GM12892 (cell line): Measurements from ENCODE around the gene DOK4.
A peak's percentile ranks its signal among the peaks of the same experiment; 100 is the strongest.

Experiments used
- DNase-seq: peaks from one replicate; pipeline ENCODE4 v3.0.0; 2011; ENCODE audit not compliant: insufficient read length
- FAIRE-seq: peaks from 2 replicates; lab custom pipeline; 2011; peaks lifted over from hg19 to GRCh38; lab: Jason Lieb, UNC
- POLR2A ChIP-seq: IDR thresholded peaks from 2 replicates; pipeline ENCODE4 v1.6.1; 2011; ENCODE audit warnings: low read depth, low read length, control low read depth
- POLR2AphosphoS5 ChIP-seq: IDR thresholded peaks from 2 replicates; pipeline ENCODE4 v1.6.1; 2011; ENCODE audit warnings: low read depth, low read length, control low read depth
- TAF1 ChIP-seq: IDR thresholded peaks from 2 replicates; pipeline ENCODE4 v1.6.1; 2011; ENCODE audit warnings: low read depth, mild to moderate bottlenecking, control low read depth, low read length, borderline replicate concordance

Gene DOK4

GRCh38 chr16:57489229-57489628 lies 2.9 kb upstream of the DOK4 start:
- FAIRE-seq (no peak), DNase-seq (no peak)
- TF ChIP-seq POLR2AphosphoS5: no peak
- TF ChIP-seq TAF1: no peak
- no peak for TF ChIP-seq POLR2A

GRCh38 chr16:57486858-57487834 lies 853 bp upstream of the DOK4 start:
- TF ChIP-seq POLR2AphosphoS5 (no peak), POLR2A (no peak), TAF1 (no peak)
- no peak for DNase-seq
- peak; percentile 66 for FAIRE-seq

- no peak for DNase-seq
- no peak for TF ChIP-seq TAF1
- no peak for TF ChIP-seq POLR2A
- no peak for TF ChIP-seq POLR2AphosphoS5
- no peak for FAIRE-seq
Measured at GRCh38 chr16:57485091-57485915, 990 bp downstream of the DOK4 start.

- DNase-seq (no peak), FAIRE-seq (no peak)
- no peak for TF ChIP-seq POLR2AphosphoS5
Measured at GRCh38 chr16:57484515-57485005, 1.7 kb downstream of the DOK4 start.

- TF ChIP-seq POLR2A: no peak
- TF ChIP-seq TAF1: no peak
- TF ChIP-seq POLR2AphosphoS5: no peak
- FAIRE-seq (no peak), DNase-seq (no peak)
Measured at GRCh38 chr16:57483725-57484514, 2.4 kb downstream of the DOK4 start.

- TF ChIP-seq POLR2A (no peak), TAF1 (no peak), POLR2AphosphoS5 (no peak)
- DNase-seq (no peak), FAIRE-seq (no peak)
Measured at GRCh38 chr16:57482845-57483545, 3.3 kb downstream of the DOK4 start.

GRCh38 chr16:57481421-57481820 lies 4.9 kb downstream of the DOK4 start:
- DNase-seq (no peak), FAIRE-seq (no peak)
- TF ChIP-seq TAF1: no peak
- no peak for TF ChIP-seq POLR2AphosphoS5
- TF ChIP-seq POLR2A: no peak

GRCh38 chr16:57480754-57481230 lies 5.5 kb downstream of the DOK4 start:
- no peak for FAIRE-seq
- DNase-seq: no peak
- no peak for TF ChIP-seq POLR2A
- TF ChIP-seq TAF1: no peak
- no peak for TF ChIP-seq POLR2AphosphoS5

GRCh38 chr16:57479976-57480753 lies 6.1 kb downstream of the DOK4 start:
- no peak for FAIRE-seq
- TF ChIP-seq POLR2AphosphoS5: no peak
- TF ChIP-seq POLR2A: no peak
- no peak for TF ChIP-seq TAF1
- no peak for DNase-seq

- FAIRE-seq (no peak), DNase-seq (no peak)
- TF ChIP-seq TAF1: no peak
- no peak for TF ChIP-seq POLR2AphosphoS5
- no peak for TF ChIP-seq POLR2A
Measured at GRCh38 chr16:57479205-57479975, 6.9 kb downstream of the DOK4 start.
